BJ (cell line): ENCODE measurements around the gene SH3GL2. TPM values are rescaled to one million over a fixed set of nuclear protein-coding genes. Genes with fewer than 3 reads are reported as not detected.
A peak's percentile ranks its signal among the peaks of the same experiment; 100 is the strongest.

Source experiments
- CTCF ChIA-PET: fragments of 350-600 bp; formaldehyde crosslinking; extraction: SDS; loops from one replicate; lab custom pipeline; 2021; ENCODE audit warnings: antibody characterized with exemption, inconsistent platforms; lab: Yijun Ruan, JAX
- POLR2A ChIA-PET: fragments of 300-600 bp; sonication (Branson Sonifier 250); formaldehyde crosslinking; extraction: SDS; loops from one replicate; lab custom pipeline; 2021; ENCODE audit warnings: antibody characterized with exemption; lab: Charles Lee
- DNase-seq: peaks from one replicate; pipeline ENCODE4 v3.0.0-alpha.2; 2011; ENCODE audit warnings: low read depth
- H3K27me3 ChIP-seq: 2 replicates; pipeline ENCODE4 v1.6.0; 2011; ENCODE audit warnings: low read length; ENCODE audit not compliant: control insufficient read depth, insufficient read depth
- H3K36me3 ChIP-seq: 2 replicates; pipeline ENCODE4 v1.5.1; 2011; ENCODE audit warnings: low read length; ENCODE audit not compliant: control insufficient read depth, insufficient read depth
- H3K4me3 ChIP-seq: 2 replicates; pipeline ENCODE4 v1.5.1; 2011; ENCODE audit warnings: low read depth, mild to moderate bottlenecking, control low read depth, low read length
- CTCF ChIP-seq: IDR thresholded peaks from 2 replicates; pipeline ENCODE4 v1.5.1; 2011; ENCODE audit warnings: low read depth, mild to moderate bottlenecking, control low read depth, inconsistent platforms, low read length, moderate library complexity; ENCODE audit not compliant: insufficient read depth
- polyA plus RNA-seq: library from polyadenylated mRNA; depleted of rRNA; stranded (reverse); fragments of >200 nt; gene quantifications from 2 replicates; pipeline ENCODE4 v1.2.3, GENCODE V29; 2011

SH3GL2 gene
- polyA plus RNA-seq, 1 experiment, result 1.7 TPM

GRCh38 chr9:17810728-17811571 is 232.1 kb downstream of the SH3GL2 start:
- Histone ChIP-seq H3K27me3 (0 out of 2 replicates have a peak, but pooled peaks cover 1% of the 10 kb centered on the region), H3K4me3 (no peak overlapping the region), H3K36me3 (no peaks in the 10 kb centered on the region)
- ChIA-PET CTCF (interaction anchor here (0.7 to 5.8 kb wide), 35 partner anchors 8 to 1646 kb away, joined by 3 to 53 read pairs (median 5); partner anchors contain the start of gene SAXO1), POLR2A (interaction anchor here (0.6 to 1.0 kb wide), 3 partner anchors 331 to 1207 kb away, joined by 3 to 5 read pairs (median 4); no protein-coding TSS in a partner anchor)
- no peak for DNase-seq
- peak; percentile 81 for TF ChIP-seq CTCF

- Histone ChIP-seq H3K36me3 (no peaks in the 10 kb centered on the region), H3K4me3 (no peak overlapping the region), H3K27me3 (0 out of 2 replicates have a peak, but pooled peaks cover 1% of the 10 kb centered on the region)
- POLR2A ChIA-PET, result no interaction called here
- TF ChIP-seq CTCF, result no peak
- CTCF ChIA-PET, result interaction anchor here (1.1 to 5.8 kb wide), 5 partner anchors 329 to 1214 kb away, joined by 4 to 53 read pairs (median 5); no protein-coding TSS in a partner anchor
- no peak for DNase-seq
These were observed 234.9 kb downstream of the SH3GL2 start for GRCh38 chr9:17813798-17814197.

- Histone ChIP-seq H3K4me3 (no peak overlapping the region), H3K36me3 (no peaks in the 10 kb centered on the region), H3K27me3 (no peaks in the 10 kb centered on the region)
- ChIA-PET CTCF (interaction anchor here (0.9 to 1.5 kb wide), 4 partner anchors 21 to 1213 kb away, joined by 3 to 4 read pairs (median 3); no protein-coding TSS in a partner anchor), POLR2A (no interaction called here)
- no peak for TF ChIP-seq CTCF
- no peak for DNase-seq
These were observed 237.7 kb downstream of the SH3GL2 start for GRCh38 chr9:17816431-17817027.

GRCh38 chr9:17824191-17824590 is 245.3 kb downstream of the SH3GL2 start:
- CTCF ChIA-PET, result interaction anchor here (1.3 kb wide), 1 partner anchor 389 kb away, joined by 5 read pairs; no protein-coding TSS in a partner anchor
- DNase-seq, result no peak

More at GRCh38 chr9:17824191-17824590, 245.3 kb downstream of the SH3GL2 start:
- no peak for TF ChIP-seq CTCF
- POLR2A ChIA-PET, result no interaction called here
- H3K36me3 ChIP-seq, result no peaks in the 10 kb centered on the region
- H3K4me3 ChIP-seq, result no peak overlapping the region
- no peaks in the 10 kb centered on the region for H3K27me3 ChIP-seq
